OCI-LY7 (cell line): Measurements from ENCODE around the gene SLC25A44. TPM values are rescaled to one million over a fixed set of nuclear protein-coding genes. Genes with fewer than 3 reads are reported as not detected.

Experiments
- BruUV-seq: library from RNA; stranded (reverse); fragments of 400-500 nt; replicated peaks from 2 replicates; lab custom pipeline; 2021; lab: Mats Ljungman, UMichigan
- CTCF ChIA-PET: fragments of 300-600 bp; sonication (Branson Sonifier 250); formaldehyde crosslinking; loops from one replicate; lab custom pipeline; 2022; ENCODE audit warnings: antibody characterized with exemption; ENCODE audit not compliant: unreplicated experiment; lab: Charles Lee
- POLR2A ChIA-PET: fragments of 300-600 bp; sonication (Branson Sonifier 250); formaldehyde crosslinking; loops from one replicate; lab custom pipeline; 2022; ENCODE audit warnings: antibody characterized with exemption; lab: Charles Lee
- DNase-seq: peaks from one replicate; pipeline ENCODE4 v3.0.0-alpha.2; 2015; ENCODE audit warnings: low spot score
- H2AFZ ChIP-seq: fragments of 200-600 bp; sonication (generic), shearing (Covaris generic); 2 replicates; pipeline ENCODE4 v1.6.1; 2014; ENCODE audit warnings: mild to moderate bottlenecking, antibody characterized with exemption, low read length, moderate library complexity
- H3K27ac ChIP-seq: fragments of 200-600 bp; sonication (generic); 2 replicates; pipeline ENCODE4 v1.5.1; 2014; ENCODE audit warnings: mixed run types, low read depth, mild to moderate bottlenecking, moderate library complexity, low read length, inconsistent platforms; ENCODE audit not compliant: poor library complexity, severe bottlenecking
- H3K36me3 ChIP-seq: fragments of 200-600 bp; sonication (generic); 2 replicates; pipeline ENCODE4 v1.6.1; 2014; ENCODE audit warnings: mild to moderate bottlenecking, antibody characterized with exemption, low read length, moderate library complexity, mixed read lengths; ENCODE audit not compliant: insufficient read depth
- H3K4me1 ChIP-seq: fragments of 200-600 bp; sonication (generic); 2 replicates; pipeline ENCODE4 v1.5.1; 2014; ENCODE audit warnings: mild to moderate bottlenecking, low read length; ENCODE audit not compliant: insufficient read depth, poor library complexity, severe bottlenecking
- H3K4me2 ChIP-seq: fragments of 200-600 bp; sonication (generic); 2 replicates; pipeline ENCODE4 v1.6.1; 2014; ENCODE audit warnings: mild to moderate bottlenecking, low read length
- H3K4me3 ChIP-seq: fragments of 200-600 bp; sonication (generic); 2 replicates; pipeline ENCODE4 v1.5.1; 2014; ENCODE audit warnings: mild to moderate bottlenecking, low read depth, low read length; ENCODE audit not compliant: poor library complexity, severe bottlenecking
- H3K79me2 ChIP-seq: fragments of 200-600 bp; sonication (generic); 2 replicates; pipeline ENCODE4 v1.6.1; 2016; ENCODE audit warnings: low read depth, mild to moderate bottlenecking, low read length, moderate library complexity, mixed read lengths; ENCODE audit not compliant: insufficient read depth
- H3K9me2 ChIP-seq: fragments of 200-600 bp; sonication (generic); 2 replicates; pipeline ENCODE4 v1.6.1; 2016; ENCODE audit warnings: mild to moderate bottlenecking, low read length, mixed read lengths; ENCODE audit not compliant: insufficient read depth
- H3K9me3 ChIP-seq: fragments of 200-600 bp; sonication (generic); 2 replicates; pipeline ENCODE4 v1.6.1; 2014; ENCODE audit warnings: mild to moderate bottlenecking, mixed run types, low read length, mixed read lengths
- H4K20me1 ChIP-seq: fragments of 200-600 bp; sonication (generic); 2 replicates; pipeline ENCODE4 v1.6.1; 2014; ENCODE audit warnings: mild to moderate bottlenecking, antibody characterized with exemption, low read length, moderate library complexity, mixed read lengths; ENCODE audit not compliant: insufficient read depth
- CTCF ChIP-seq: fragments of 200-600 bp; sonication (generic); conservative IDR thresholded peaks from 2 replicates; pipeline ENCODE4 v1.5.1; 2014; ENCODE audit warnings: mild to moderate bottlenecking, antibody characterized with exemption, low read length, moderate library complexity, mixed read lengths
- EZH2phosphoT487 ChIP-seq: fragments of 200-600 bp; sonication (generic); IDR thresholded peaks from 2 replicates; pipeline ENCODE4 v1.6.1; 2018; ENCODE audit warnings: low read depth, borderline replicate concordance, mild to moderate bottlenecking, mixed run types, antibody characterized with exemption, low read length, moderate library complexity, mixed read lengths
- intact Hi-C: fragments of 100-400 bp; cut with micrococcal nuclease; formaldehyde crosslinking; loops from one replicate; pipeline ENCODE4 v1.10.0; 2022; ENCODE audit not compliant: unreplicated experiment
- total RNA-seq, 2 experiments: library from RNA; depleted of rRNA in 1 of 2; stranded (reverse); fragments of >200 nt in 1 of 2; shearing (Covaris generic) in 1 of 2; gene quantifications; 2 replicates each; pipeline ENCODE4 v1.2.3, GENCODE V29; 2014 to 2022

Gene SLC25A44
- total RNA-seq, 2 experiments from 2014 or later = 11.0 to 22.5 TPM

- no peak overlapping the region; the same call in 1 of the 2 replicates for H2AFZ ChIP-seq
- peaks cover 7% of the 10 kb centered on the region; the same call in 1 of the 2 replicates for H3K79me2 ChIP-seq
- no peak for DNase-seq
- no peaks in the 10 kb centered on the region for H3K9me3 ChIP-seq
- no peaks in the 10 kb centered on the region for H3K9me2 ChIP-seq
- ChIA-PET CTCF (interaction anchor here (0.5 to 2.2 kb wide), 3 partner anchors 17 to 402 kb away, joined by 3 to 6 read pairs (median 4); no protein-coding TSS in a partner anchor), POLR2A (interaction anchor here (0.6 to 3.5 kb wide), 3 partner anchors 12 to 80 kb away, joined by 3 to 18 read pairs (median 3); no protein-coding TSS in a partner anchor)
- no peaks in the 10 kb centered on the region for H4K20me1 ChIP-seq
- no peaks in the 10 kb centered on the region for H3K36me3 ChIP-seq
- peaks cover 35% of the 10 kb centered on the region for H3K4me1 ChIP-seq
- no TSS peak for BruUV-seq
- H3K4me3 ChIP-seq = no peak overlapping the region
- TF ChIP-seq CTCF (no peak), EZH2phosphoT487 (no peak)
- H3K4me2 ChIP-seq = no peak overlapping the region
- intact Hi-C loops = loop anchor here (1.0 kb wide), 2 partner anchors 68 to 80 kb away; partner anchors contain the start of gene PMF1
- H3K27ac ChIP-seq = no peak overlapping the region
Measured at GRCh38 chr1:156145650-156146019, 48.3 kb upstream of the SLC25A44 start.

GRCh38 chr1:156146020-156146768 lies 47.7 kb upstream of the SLC25A44 start:
- H4K20me1 ChIP-seq = no peaks in the 10 kb centered on the region
- H3K79me2 ChIP-seq = peaks cover 13% of the 10 kb centered on the region; the same call in 1 of the 2 replicates
- no TSS peak for BruUV-seq
- H3K4me3 ChIP-seq = peak overlapping the region; percentile 40
- peak; percentile 89 for DNase-seq
- no peaks in the 10 kb centered on the region for H3K9me2 ChIP-seq
- TF ChIP-seq EZH2phosphoT487 = no peak
- TF ChIP-seq CTCF = peak; percentile 93
- no peaks in the 10 kb centered on the region for H3K36me3 ChIP-seq
- intact Hi-C loops = loop anchor here (1.0 kb wide), 2 partner anchors 67 to 79 kb away; partner anchors contain the start of gene PMF1
- ChIA-PET POLR2A (interaction anchor here (0.6 to 3.5 kb wide), 5 partner anchors 11 to 81 kb away, joined by 3 to 18 read pairs (median 3); no protein-coding TSS in a partner anchor), CTCF (interaction anchor here (0.5 to 2.2 kb wide), 5 partner anchors 9 to 401 kb away, joined by 3 to 6 read pairs (median 3); no protein-coding TSS in a partner anchor)
- no peaks in the 10 kb centered on the region for H3K9me3 ChIP-seq
- peak overlapping the region; percentile 85 for H3K4me2 ChIP-seq
- peak overlapping the region; percentile 95 for H3K27ac ChIP-seq
- H3K4me1 ChIP-seq = peaks cover 41% of the 10 kb centered on the region
- peak overlapping the region; percentile 53 for H2AFZ ChIP-seq
